HG02943 (cell line): ENCODE measurements around the gene THADA.

Source experiments
- ATAC-seq: cut with Tn5 transposase; IDR thresholded peaks from one replicate; pipeline ENCODE4 v1.9.1; 2021; ENCODE audit warnings: mild to moderate bottlenecking, low read depth, moderate library complexity; ENCODE audit not compliant: unreplicated experiment

THADA gene

DNA sequence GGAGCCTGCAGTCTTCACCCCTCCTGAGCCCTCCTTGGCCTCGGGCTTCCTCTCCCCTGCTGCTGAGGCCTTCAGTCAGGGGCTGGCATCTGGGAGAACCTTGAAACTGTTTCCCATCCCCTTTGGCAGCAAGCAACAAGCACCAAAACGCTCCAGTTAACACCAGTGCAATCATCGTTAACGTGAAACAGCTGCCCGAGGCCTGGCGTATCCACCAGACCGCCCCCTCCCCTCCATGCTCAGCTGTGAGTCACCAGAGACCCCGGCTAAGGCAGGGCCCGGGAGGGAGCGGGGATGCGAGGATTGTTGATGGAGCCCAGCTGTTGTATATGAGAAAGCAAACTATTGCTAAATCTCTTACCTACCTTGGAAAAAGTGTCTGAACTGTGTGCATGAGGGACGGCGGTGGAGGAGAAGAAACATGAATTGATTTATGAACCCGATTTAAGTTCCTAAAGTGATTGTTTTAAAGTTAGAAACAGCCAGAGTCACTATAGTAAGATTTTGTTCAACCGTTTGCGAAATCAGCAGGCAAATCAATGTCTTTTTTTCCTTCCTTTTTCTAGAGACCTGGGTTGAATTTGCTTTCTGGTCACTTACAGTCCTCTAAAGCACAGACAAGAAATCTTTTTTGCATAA lies 374.6 kb downstream of the THADA start:
- no peak for ATAC-seq

DNA sequence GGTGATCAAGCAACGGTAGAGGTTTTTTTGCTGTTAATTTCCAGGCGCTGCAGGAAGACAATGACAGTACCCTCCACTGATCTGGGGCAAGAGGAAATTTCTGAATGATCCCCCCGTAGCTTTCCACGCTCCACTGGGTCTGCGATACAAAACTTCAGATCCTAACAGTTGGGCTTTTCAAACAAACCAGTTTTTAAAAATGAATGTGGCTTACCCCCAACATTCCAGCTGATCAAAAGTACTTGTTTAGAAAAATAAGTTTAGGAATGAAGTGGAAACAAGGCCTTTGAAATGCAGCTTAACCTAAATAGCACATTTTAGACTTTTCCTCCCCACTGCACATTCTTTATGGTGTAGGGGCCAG lies 375.1 kb downstream of the THADA start:
- ATAC-seq, result no peak

DNA sequence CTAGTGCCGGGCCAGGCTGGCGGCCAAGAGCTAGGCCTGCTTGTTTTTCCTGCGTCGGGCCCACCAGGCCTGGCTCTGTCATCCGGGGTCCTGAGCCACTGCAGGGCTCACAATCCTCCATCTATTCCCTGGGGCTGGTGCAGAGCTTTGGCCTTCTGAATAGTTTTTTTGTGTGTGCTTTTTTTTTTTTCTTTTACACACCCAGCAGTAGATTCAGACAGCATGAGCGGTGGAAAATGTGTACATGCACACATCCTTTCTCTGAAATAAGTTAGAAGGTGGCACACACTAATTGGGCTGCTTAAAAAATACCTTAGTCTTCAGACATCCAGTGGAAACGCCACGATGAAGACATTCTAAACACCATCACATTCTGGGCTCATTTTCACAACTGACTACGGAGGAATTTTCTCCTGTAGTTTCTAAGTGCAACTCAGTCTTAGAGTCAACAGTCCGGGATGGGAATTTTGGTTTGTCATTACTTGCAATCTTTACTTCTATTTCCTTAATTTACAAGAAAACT lies 375.5 kb downstream of the THADA start:
- ATAC-seq, result no peak

DNA sequence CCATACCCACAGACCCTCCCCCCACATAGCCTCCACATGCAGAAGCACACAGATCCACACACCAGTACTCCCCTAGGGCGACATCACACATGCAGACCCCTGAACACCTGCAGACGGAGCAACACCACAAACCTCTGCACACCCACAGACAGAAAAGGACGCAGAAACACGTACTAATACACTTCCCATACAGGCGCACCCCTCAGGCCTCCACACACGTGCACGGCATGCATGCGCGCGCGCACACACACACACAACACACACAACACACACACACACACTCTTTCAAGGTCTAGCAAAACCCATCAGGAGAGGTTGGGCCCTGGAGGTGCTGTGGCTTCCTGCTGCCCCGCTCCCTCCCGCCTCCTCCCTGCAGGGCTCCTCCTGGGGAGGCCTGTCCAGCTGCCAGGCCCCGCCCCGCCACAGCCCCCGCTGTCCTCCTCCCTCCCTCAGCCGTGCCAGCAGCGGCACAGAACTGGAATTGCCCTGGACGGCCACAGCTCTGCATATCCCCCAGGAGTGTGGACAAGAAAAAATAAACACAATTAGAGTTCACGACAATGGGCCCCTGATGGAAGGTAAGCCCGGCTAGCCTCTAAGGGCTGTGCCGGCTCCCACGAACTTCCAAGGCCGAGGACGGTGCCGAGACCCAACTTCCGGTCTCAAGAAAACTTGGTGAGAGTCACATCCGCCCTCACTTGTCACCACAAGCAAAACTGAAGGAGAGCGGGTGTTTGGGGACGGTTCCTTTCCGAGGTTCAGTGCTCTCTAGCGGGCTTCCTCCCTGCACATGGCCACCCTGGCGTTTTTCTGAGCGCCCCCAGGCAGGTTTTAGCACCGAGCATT lies 376.2 kb downstream of the THADA start:
- peak; percentile 42 for ATAC-seq

DNA sequence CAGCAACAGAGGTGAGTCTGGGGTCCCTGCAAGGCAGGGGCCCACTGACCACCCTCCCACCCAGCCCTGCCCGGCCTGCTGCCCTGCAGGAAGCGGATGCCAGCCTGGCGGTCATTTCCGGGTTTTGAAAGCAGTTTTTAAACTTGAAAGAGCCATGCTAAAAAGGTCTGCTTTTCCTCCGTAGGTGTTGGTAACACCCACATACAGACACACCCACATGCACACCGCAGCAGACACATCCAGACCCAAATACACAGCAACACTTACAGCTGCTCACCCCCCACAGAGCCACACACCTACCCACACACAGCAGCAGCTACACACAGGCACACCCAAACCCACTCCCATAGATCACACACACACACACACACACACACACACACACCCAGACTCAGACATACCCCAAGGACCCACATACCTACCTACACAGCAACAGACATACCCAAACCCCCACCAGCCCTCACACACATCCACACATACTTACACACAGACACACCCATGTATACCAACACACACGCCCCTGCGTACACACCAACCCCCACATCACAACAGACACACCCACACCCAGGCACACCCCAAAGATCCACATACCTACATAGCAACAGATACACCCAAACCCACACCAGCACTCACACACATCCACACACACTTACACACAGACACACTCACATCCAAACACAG lies 377.0 kb downstream of the THADA start:
- ATAC-seq, result no peak

DNA sequence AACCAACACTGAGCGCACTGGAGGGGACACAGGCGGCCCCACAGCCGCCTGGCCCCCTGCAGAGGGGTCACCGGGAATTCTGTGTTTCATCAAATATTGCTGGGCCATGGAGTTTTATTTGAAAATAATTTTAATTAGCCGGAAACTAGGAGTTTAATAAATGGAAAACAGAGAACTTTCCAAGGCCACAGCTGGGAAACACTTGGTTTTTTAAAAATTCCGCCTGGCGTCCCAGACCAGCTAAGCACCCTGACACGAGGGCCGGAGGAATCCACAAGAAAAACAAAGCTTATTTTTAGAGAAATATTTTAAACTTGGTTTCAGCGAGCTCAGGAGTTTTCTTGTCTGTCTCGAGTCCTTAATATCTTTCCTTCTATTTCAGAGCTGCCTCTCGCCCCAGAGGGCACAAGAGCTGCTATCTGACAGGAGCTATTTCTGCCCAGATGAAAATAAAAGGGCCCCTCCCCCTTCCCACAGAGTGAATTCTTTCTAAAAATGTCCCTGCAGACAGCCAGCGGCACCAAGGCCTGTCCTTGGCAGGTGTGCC lies 377.6 kb downstream of the THADA start:
- ATAC-seq, result no peak

DNA sequence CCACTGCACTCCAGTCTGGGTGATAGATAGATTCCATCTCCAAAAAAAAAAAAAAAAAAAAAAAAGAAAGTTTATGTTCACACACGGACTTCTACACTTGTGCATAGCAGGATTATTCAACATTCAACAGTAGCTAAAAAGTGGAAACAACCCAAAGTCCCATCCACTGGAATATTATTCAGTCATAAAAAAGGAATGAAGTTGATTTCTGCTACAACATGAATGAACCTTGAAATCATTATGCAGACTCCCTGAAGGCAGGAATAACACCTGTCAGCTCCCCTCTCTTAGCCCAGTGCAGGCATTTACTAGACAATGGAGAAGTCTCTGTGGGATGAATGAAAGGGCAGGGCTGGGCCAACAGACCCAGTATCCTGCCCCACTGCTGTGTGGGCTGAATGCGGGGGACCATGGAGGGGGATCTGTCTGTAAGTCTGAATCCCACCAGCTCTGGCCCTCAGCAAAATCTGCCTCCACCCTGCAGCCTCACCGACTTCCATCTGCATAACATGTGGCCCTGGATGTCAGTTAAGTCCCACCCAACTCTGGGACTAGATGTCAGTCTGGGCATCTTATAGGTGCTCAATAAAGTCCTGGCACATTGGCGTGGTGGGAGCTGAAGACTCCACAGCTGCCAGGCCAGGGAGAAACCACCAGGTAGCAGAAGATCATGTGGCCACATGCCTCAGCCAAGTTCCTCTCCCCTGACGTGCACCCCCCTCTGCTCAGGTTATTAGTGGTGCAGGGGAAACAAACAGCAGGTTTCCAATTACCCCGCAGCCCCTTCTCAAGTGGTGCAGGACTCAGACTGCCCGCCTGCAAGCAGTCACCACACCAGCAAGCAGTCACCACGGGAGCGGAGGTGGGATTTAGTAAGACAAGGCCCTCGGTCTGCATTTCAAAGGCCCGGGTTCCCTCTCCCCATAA lies 378.3 kb downstream of the THADA start:
- ATAC-seq, result no peak

DNA sequence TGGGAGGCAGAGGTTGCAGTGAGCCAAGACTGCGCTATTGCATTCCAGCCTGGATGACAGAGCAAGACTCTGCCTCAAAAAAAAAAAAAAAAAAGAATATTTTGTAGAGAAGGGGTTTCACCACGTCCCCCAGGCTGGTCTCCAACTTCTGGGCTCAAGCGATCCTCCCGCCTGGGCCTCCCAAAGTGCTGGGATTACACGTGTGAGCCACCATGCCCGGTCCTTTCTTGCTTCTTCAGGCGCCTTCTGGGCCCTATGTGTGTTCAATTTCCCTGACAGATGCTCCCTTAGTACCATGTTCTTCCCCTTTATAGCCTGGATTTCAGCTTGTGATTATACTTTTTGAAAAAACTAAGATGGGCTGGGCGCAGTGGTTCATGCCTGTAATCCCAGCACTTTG lies 379.2 kb downstream of the THADA start:
- ATAC-seq, result no peak

DNA sequence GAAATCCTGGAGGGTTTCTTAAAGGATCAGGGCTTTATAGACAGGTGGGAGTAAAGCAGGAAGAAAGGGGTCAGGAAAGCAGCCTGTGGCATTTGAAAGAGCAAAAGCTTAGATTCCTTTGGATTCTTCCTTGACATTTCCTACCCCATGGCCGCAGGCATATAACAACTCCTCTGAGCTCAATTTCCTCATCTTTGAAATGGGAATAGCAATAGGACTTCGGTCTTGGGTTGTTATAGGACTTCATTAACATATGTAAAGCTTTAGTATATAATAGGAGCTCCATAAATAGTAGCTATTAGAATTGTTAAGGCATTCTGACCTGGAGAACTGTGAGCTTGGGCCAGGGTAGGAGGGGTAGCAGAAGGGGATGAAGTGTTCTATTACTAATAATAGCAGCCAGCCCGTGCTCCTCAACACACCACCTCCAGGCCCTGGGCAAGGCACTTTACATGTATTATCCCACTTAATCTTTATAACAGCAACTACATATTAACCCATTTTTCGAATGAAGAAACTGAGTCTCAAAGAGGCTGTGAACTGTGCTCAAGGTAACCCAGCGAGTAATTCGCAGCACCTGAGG lies 380.1 kb downstream of the THADA start:
- ATAC-seq, result no peak

DNA sequence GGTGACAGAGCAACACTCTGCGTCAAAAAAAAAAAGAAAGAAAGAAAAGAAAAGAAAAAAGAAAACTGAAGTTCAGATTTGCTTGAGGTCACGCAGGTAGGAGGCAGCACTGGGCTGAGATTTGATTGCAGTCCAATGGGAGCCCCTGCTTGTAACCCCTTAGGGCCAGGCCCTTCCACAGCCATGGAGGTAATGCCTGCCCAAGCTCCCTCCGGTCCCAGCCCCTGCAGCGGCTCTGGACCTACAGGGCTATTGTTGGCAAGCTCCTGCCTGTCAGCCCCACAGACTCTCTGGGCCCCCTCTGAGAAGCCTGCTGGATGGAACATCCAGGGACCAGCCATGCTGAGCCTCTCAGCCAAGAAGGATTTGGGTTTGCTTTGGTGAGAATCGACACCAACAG lies 381.6 kb downstream of the THADA start:
- no peak for ATAC-seq

DNA sequence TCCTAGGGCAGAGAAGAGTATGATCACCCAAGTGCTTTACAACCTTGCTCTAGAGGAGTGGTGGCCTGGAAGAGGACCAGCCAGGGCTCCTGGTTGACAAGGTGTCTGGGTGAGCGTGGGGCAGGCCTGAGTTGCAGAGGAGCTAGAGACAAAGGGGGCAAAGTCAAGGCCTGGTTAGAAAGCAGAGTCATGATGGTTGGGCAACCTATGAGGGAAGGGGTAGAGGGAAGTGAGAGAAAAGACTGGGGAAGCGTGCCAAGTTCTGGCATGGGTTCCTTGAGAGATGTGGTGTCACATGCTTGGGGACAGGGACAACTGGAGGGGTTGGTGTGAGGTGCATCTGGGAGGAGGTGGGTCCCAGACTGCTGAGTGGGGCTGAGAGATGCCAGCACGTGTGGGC lies 382.9 kb downstream of the THADA start:
- ATAC-seq, result no peak

DNA sequence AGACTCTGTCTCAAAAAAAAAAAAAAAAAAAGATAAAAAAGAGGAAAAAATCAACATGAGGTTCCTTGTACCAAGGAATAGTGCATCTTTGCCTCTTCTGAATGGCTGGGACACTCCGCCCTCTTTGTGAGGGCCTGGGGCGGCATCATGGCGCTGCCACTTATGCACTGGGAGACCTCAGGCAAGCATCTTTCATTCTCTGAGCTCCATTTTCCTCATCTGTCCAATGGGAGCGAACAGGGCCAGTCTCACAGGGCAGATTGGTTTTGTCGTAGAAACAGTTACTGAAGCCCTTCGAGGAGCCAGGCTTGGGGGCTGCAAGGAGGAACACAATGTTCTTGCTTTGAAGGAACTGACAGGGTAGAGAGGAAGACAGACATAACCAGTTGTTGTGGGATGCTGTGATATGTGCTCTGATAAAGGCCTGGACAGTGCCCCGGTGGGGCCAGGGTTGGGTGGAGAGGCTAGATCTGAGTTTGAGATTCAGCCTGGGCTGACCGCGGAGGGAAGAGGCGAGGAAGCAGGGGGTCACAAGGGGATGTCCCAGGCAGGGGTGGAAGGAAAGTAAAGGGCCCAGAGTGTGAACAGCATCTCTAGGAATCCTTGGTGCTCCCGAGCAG lies 383.5 kb downstream of the THADA start:
- ATAC-seq, result no peak

DNA sequence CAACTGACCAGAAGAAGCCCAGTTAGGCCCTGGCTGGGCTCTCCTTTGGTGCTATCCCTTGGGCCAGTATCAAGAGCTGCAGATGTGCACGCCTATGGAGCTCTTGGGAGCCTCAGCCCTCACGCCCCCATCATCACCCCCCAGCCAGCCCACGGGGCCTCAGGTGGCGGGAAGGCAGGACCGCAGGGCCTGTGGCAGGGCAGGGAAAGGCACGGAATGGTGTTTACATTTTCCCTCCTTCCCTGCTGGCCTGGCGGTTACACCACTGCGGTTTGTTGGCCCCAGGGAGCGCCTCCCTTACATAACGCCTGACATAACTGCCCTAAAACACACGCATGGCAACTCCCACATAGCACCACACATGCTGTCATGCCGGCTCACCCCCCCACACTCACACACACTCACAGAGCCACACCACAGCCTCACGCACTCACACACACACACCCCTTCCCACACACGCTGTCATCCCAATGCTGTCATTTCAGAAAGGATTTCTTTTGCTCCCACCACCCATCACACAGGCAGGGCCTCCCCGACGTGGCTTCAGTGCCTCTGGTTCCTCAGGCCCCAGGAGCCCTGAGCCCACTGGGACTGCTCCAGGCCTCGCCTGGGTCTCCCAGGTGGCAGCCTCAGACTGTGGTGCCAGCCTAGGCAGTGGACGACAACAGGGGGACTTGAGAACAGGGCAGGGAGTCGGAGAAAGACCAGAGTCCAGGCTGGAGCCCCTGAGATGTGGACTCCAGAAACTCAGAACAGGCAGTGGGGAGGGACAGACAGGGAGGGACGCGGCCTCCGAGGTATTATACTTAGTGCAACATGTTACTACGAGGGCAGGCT lies 385.2 kb downstream of the THADA start:
- ATAC-seq, result no peak

DNA sequence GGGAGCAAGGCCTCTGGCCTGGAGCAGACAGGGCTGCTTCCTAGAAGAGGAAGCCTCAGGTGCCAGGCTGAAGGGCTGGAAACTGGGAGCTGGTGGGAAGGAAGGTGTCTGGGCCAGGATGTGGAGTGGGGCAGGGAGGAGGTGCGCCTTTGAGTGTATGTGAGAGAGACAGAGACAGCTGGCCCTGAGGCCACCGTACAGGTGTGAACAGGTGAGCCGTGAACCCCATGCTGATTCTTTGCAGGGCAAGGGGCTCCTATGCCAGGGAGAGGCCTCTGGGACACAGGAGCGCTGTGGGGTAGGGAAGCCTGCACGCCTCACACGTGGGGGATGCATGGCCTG lies 385.7 kb downstream of the THADA start:
- no peak for ATAC-seq

DNA sequence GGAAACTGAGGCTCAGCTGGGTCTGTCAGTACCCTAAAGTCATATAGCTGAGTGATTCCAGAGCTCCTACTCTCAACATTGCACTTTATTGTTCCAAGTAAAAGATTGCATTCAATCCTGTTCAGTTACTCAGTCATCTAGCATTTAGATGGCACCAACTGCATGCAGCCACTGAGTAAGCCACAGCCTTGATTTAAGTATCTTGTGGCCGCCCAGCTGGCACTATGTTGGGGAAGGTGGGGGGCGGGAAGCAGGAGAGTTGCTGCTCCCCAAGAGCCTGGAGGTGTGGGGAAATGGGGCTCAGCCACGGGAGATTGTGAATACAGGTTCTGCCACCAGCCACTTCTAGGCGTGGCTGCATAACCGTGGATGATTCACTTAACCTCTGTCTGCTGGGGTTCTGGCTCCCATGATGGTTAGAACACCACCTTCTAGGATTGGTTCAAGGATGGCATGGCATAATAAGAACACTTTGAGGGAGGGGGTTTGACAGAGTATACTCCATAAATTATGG lies 386.6 kb downstream of the THADA start:
- no peak for ATAC-seq

DNA sequence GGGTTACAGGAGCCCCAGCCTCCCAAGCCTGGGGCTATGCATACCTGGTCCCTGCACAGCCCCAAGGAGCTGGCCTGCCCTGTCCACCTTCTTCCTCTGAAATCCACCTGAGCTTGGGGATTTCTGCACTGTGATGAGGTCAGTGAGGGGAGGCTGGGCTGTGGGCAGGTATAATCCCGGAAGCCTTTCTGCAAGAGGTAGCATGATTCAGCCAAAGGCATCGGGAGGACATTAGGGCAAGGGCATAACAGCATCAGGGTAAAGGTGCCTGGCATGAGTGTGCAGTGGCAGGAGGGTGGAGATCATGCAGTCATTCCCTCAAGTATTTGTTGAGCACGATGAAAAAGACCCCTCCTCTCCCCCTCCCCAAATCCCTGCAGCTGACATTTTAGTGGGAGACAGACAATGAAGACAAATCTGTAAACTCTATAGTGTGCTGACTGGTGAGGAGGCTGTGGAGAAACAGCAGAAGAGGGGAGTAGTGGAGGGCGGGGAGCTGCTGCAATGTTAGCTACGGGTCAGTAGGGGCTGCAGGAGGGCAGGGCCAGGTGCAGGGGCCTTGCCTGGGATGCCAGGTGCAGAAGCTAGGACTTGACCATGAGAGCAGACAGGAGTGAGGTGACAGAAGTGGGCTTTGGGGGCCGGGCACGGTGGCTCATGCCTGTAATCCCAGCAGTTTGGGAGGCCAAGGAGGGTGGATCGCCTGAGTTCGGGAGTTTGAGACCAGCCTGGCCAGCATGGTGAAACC lies 388.1 kb downstream of the THADA start:
- no peak for ATAC-seq

DNA sequence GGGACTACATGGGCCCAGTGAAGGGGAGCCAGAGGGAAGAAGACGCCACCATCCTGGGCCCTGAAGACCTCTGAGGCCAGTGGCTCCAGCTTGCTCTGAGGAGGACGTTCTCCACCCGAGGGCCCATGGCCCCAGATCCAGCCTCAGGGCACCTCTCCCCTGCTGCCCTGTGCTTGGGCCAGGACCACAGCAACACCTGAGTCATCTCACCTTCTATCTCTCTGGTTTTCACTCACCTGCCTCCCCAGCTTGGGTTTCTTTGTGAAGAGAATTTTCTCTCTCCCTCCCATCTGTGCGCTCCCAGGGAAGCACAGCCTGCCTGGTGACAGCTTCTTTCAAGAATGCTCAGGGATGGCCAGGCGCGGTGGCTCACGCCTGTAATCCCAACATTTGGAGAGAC lies 389.2 kb downstream of the THADA start:
- ATAC-seq, result no peak

DNA sequence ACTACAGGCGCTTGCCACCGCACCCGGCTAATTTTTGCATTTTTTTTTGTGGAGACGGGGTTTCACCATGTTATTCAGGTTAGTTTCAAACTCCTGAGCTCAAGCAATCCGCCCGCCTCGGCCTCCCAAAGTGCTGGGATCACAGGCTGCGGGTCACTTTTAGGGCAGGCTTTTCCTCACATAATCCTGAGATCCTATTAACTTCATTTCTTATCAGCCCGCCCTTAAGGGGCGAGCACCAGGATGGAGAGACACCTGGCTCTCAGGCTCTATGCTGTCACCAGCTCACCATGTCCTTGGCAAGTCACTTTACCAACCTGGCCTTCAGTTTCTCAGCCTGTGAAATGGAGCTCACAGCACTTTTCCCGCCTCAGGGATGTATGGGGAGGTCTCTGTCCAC lies 392.5 kb downstream of the THADA start:
- no peak for ATAC-seq
